Neural cell (in vitro differentiated cells): ENCODE measurements around the gene CCDC102A. TPM values are rescaled to one million over a fixed set of nuclear protein-coding genes. Genes with fewer than 3 reads are reported as not detected.

Experiments
- H2AFZ ChIP-seq: fragments of 200-600, 300-800 bp; sonication (generic), shearing (Covaris generic); 2 replicates; pipeline ENCODE4 v1.6.0; 2014; ENCODE audit warnings: low read depth, mild to moderate bottlenecking, antibody characterized with exemption, low read length, moderate library complexity
- H3F3A ChIP-seq: fragments of 200-600 bp; shearing (Covaris generic); 2 replicates; pipeline ENCODE4 v1.6.1; 2016; ENCODE audit warnings: mild to moderate bottlenecking, moderate library complexity, mixed read lengths, antibody characterized with exemption, low read length; ENCODE audit not compliant: insufficient read depth, poor library complexity, severe bottlenecking
- H3K27ac ChIP-seq: fragments of 200-600, 300-800 bp; sonication (generic), shearing (Covaris generic); 2 replicates; pipeline ENCODE4 v1.5.1; 2014; ENCODE audit warnings: mild to moderate bottlenecking, low read length, moderate library complexity
- H3K27me3 ChIP-seq: fragments of 300-800, 200-600 bp; sonication (generic), shearing (Covaris generic); 2 replicates; pipeline ENCODE4 v1.6.0; 2014; ENCODE audit warnings: mild to moderate bottlenecking, low read depth, low read length, moderate library complexity; ENCODE audit not compliant: insufficient read depth
- H3K36me3 ChIP-seq: fragments of 300-800, 200-600 bp; sonication (generic), shearing (Covaris generic); 2 replicates; pipeline ENCODE4 v1.5.1; 2014; ENCODE audit warnings: mild to moderate bottlenecking, antibody characterized with exemption, low read length, moderate library complexity; ENCODE audit not compliant: insufficient read depth
- H3K4me2 ChIP-seq: fragments of 300-800, 200-600 bp; sonication (generic), shearing (Covaris generic); 2 replicates; pipeline ENCODE4 v1.6.0; 2014; ENCODE audit warnings: mild to moderate bottlenecking, low read length
- H3K4me3 ChIP-seq: fragments of 300-800, 200-600 bp; sonication (generic), shearing (Covaris generic); 2 replicates; pipeline ENCODE4 v1.5.1; 2014; ENCODE audit warnings: mild to moderate bottlenecking, low read length, moderate library complexity
- H3K79me2 ChIP-seq: fragments of 200-600 bp; shearing (Covaris generic); replicated peaks from 2 replicates; pipeline ENCODE4 v1.6.0; 2014; ENCODE audit warnings: mild to moderate bottlenecking, low read length, moderate library complexity; ENCODE audit not compliant: insufficient read depth
- H3K9ac ChIP-seq: fragments of 300-800, 200-600 bp; sonication (generic), shearing (Covaris generic); 2 replicates; pipeline ENCODE4 v1.6.1; 2016; ENCODE audit warnings: mild to moderate bottlenecking, low read length, mixed read lengths
- H3K9me2 ChIP-seq: fragments of 200-600 bp; shearing (Covaris generic); 2 replicates; pipeline ENCODE4 v1.6.1; 2016; ENCODE audit warnings: mild to moderate bottlenecking, low read length, mixed read lengths; ENCODE audit not compliant: insufficient read depth
- H3K9me3 ChIP-seq: fragments of 200-600, 300-800 bp; sonication (generic), shearing (Covaris generic); 2 replicates; pipeline ENCODE4 v1.6.1; 2016; ENCODE audit warnings: mild to moderate bottlenecking, mixed run types, low read length, moderate library complexity, mixed read lengths
- H4K20me1 ChIP-seq: fragments of 200-600 bp; shearing (Covaris generic); 2 replicates; pipeline ENCODE4 v1.6.1; 2016; ENCODE audit warnings: mild to moderate bottlenecking, mixed run types; ENCODE audit not compliant: insufficient read depth
- CTCF ChIP-seq: fragments of 450-650 bp; IDR thresholded peaks from 2 replicates; pipeline ENCODE4 v1.5.1; 2014; ENCODE audit warnings: antibody characterized with exemption, mild to moderate bottlenecking, moderate library complexity; ENCODE audit not compliant: poor library complexity, severe bottlenecking
- EP300 ChIP-seq: fragments of 450-650 bp; conservative IDR thresholded peaks from 2 replicates; pipeline ENCODE4 v1.6.1; 2014; ENCODE audit warnings: antibody characterized with exemption, mild to moderate bottlenecking, moderate library complexity; ENCODE audit not compliant: poor library complexity, severe bottlenecking
- EZH2 ChIP-seq: fragments of 200-600, 300-800 bp; shearing (Covaris generic), sonication (generic); IDR thresholded peaks from 2 replicates; pipeline ENCODE4 v1.6.1; 2014; ENCODE audit warnings: antibody characterized with exemption, low read length, borderline replicate concordance, mild to moderate bottlenecking; ENCODE audit not compliant: insufficient read depth, poor library complexity, severe bottlenecking
- MXI1 ChIP-seq: fragments of 450-650 bp; conservative IDR thresholded peaks from 2 replicates; pipeline ENCODE4 v1.6.1; 2014; ENCODE audit warnings: antibody characterized with exemption, mild to moderate bottlenecking; ENCODE audit not compliant: poor library complexity, severe bottlenecking
- POLR2AphosphoS5 ChIP-seq: IDR thresholded peaks from 2 replicates; pipeline ENCODE4 v1.6.1; 2012
- RAD21 ChIP-seq: fragments of 450-650 bp; conservative IDR thresholded peaks from 2 replicates; pipeline ENCODE4 v1.6.1; 2014; ENCODE audit warnings: antibody characterized with exemption, mild to moderate bottlenecking, moderate library complexity
- REST ChIP-seq: IDR thresholded peaks from 2 replicates; pipeline ENCODE4 v1.6.1; 2012; ENCODE audit warnings: borderline replicate concordance
- SMC3 ChIP-seq: fragments of 450-650 bp; conservative IDR thresholded peaks from 2 replicates; pipeline ENCODE4 v1.6.1; 2014; ENCODE audit warnings: antibody characterized with exemption, mild to moderate bottlenecking, moderate library complexity; ENCODE audit not compliant: poor library complexity
- TAF1 ChIP-seq: IDR thresholded peaks from 2 replicates; pipeline ENCODE4 v1.6.1; 2012; ENCODE audit warnings: low read depth
- polyA plus RNA-seq: library from polyadenylated mRNA; depleted of rRNA; stranded (reverse); fragments of >200 nt; gene quantifications from 2 replicates; pipeline ENCODE4 v1.2.3, GENCODE V29; 2014

The CCDC102A gene
- polyA plus RNA-seq, 1 donor from 2014 or later, result 0.20 TPM

- Histone ChIP-seq H3F3A (no peaks in the 10 kb centered on the region), H3K4me3 (no peak overlapping the region), H3K9me2 (no peaks in the 10 kb centered on the region), H3K27me3 (no peaks in the 10 kb centered on the region), H3K4me2 (no peak overlapping the region), H3K27ac (no peak overlapping the region), H3K36me3 (no peaks in the 10 kb centered on the region), H3K79me2 (no peaks in the 10 kb centered on the region), H3K9me3 (peaks cover 7% of the 10 kb centered on the region), H4K20me1 (no peaks in the 10 kb centered on the region), H2AFZ (no peak overlapping the region), H3K9ac (no peak overlapping the region)
- no peak for TF ChIP-seq REST
Observed at GRCh38 chr16:57562669-57563486, 26.5 kb upstream of the CCDC102A start.

- no peak overlapping the region for H3K9ac ChIP-seq
- H2AFZ ChIP-seq, result no peak overlapping the region
- no peak overlapping the region for H3K4me3 ChIP-seq
- H3K36me3 ChIP-seq, result no peaks in the 10 kb centered on the region
- H3K9me2 ChIP-seq, result no peaks in the 10 kb centered on the region
- H3F3A ChIP-seq, result no peaks in the 10 kb centered on the region
- no peaks in the 10 kb centered on the region for H3K27me3 ChIP-seq
- peaks cover 7% of the 10 kb centered on the region for H3K9me3 ChIP-seq
- TF ChIP-seq EP300 (no peak), SMC3 (no peak), CTCF (no peak), REST (no peak), RAD21 (no peak), EZH2 (no peak), MXI1 (no peak), POLR2AphosphoS5 (no peak), TAF1 (no peak)
- H4K20me1 ChIP-seq, result no peaks in the 10 kb centered on the region
- H3K4me2 ChIP-seq, result no peak overlapping the region
- H3K79me2 ChIP-seq, result no peaks in the 10 kb centered on the region
- no peak overlapping the region for H3K27ac ChIP-seq
Observed at GRCh38 chr16:57562066-57562465, 25.7 kb upstream of the CCDC102A start.
